HG02623 (cell line): ENCODE data around the gene OSBPL9.
A peak's percentile ranks its signal among the peaks of the same experiment; 100 is the strongest.
"Not testable (repeated sequence)": the region's sequence is repeated elsewhere in the genome, so short reads cannot be mapped to it uniquely, and the experiment has no call there.

Experiments
- ATAC-seq: cut with Tn5 transposase; IDR thresholded peaks from one replicate; pipeline ENCODE4 v1.9.1; 2021; ENCODE audit warnings: moderate library complexity; ENCODE audit not compliant: unreplicated experiment

The OSBPL9 gene

GRCh38 chr1:51705035-51705434 lies 88.1 kb downstream of the OSBPL9 start:
- ATAC-seq = no peak

- no peak for ATAC-seq
Observed at GRCh38 chr1:51708911-51709760, 92.2 kb downstream of the OSBPL9 start.

DNA sequence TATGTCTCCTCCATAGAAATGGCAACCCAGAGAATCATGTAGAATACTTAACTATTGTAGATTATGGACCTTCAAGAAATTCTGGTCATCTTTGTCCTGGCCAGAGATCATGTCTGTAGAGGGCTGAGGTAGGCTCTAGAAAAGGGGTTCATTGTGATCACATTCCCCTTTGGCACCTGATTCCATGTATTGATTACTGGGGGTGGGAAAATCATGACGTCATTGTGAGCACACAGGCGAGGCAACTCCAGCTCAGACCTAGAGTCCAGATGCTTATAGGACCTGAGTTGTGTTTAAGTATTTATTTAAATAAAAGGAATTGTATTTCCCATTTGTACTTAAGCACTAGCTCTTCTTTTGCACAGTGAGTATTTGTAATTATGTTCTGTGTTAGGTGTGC lies 93.1 kb downstream of the OSBPL9 start:
- no peak for ATAC-seq

- no peak for ATAC-seq
Observed at GRCh38 chr1:51712590-51712989, 95.7 kb downstream of the OSBPL9 start.

DNA sequence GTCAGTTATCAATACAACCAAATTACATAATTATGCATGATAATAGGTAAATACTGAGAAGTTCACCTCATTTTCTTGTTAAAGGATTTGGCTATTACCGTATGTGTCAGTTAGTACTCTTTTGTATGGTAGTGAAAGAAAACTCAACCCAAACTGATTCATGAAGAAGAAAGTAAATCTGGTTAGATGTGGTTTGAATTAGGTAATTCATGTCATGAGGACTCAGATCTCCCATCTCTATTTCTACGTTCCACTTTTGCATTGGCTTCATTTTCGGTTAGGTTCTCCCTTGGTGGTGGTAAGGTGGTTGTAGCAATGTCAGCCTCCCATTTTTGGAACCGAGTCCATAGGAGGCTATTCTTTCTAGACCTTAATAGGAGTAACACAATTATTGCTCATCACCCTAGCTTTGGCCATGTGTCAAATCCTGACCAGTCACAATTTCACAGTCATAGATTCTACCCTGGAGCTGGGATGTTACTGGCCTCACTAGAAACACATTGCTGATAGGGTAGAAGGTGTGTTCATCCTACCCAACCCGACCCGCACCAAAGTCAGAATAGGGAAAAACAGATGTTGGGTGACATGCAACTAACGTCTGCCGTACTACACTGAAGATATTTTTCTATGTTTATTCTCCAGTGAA lies 97.6 kb downstream of the OSBPL9 start:
- no peak for ATAC-seq

DNA sequence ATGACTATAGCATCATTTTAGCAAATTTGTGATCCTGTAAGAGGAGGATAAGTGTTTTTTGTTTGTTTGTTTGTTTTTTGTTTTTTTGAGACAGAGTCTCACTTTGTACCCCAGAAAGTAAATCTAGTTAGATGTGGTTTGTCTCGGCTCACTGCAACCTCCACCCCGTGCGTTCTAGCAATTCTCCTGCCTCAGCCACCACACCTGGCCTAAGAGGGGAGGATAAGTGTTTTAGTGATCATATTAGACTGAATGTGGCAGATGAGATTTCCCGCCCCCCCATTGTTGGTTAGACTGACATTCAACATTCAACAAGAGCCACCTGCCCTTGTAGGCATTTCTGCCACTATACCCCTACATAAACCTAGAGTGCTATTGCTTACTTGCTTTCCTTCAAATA lies 98.5 kb downstream of the OSBPL9 start:
- no peak for ATAC-seq

DNA sequence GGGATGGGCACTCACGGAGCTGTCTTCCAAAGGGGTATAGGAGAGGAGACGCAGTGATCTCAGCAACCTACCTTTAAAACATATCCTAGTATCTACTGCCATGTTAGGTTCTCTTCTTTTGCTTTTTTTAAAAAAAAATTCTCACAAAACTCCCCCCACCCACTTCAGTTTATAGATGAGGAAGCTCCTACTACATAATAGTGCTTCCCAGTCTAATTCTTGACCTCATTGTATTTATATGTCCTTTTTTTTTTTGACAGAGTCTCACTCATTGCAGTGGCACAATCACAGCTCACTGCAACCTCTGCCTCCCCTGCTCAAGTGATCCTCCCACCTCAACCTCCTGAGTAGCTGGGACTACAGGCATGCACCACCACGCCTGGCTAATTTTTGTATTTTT lies 99.9 kb downstream of the OSBPL9 start:
- ATAC-seq = no peak

DNA sequence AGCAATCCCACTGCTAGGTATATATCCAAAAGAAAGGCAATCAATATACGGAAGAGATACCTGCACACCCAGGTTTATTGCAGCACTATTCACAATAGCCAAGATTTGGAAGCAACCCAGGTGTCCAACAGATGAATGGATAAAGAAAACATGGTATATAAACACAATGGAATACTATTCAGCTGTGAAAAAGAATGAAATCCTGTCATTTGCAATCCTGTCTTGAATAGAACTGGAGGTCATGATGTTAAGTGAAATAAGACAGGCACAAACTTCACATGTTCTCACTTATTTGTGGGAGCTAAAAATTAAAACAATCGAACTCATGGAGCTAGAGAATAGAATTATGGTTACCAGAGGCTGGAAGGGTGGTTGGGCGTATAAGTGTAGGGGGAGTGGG lies 101.0 kb downstream of the OSBPL9 start:
- no peak for ATAC-seq

DNA sequence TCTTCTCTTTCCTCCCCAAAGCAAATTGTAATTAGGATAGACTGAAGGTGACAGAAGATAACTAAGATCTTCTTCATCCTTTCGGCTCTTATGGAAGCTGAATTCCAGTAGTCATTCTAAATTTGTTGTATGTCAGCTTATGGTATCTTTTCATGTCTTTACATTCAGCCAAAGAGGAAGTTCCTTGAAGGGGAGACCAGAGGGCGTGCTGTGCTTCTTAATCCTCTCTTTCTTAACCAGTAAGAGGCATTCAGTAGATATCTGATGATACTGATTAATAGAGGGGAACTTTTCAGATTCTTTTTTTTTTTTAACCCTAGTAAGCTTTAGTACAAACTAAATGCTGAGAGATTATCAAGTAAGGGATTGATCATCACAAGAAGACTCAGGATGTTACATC lies 102.3 kb downstream of the OSBPL9 start:
- no peak for ATAC-seq

GRCh38 chr1:51724797-51725196 lies 107.9 kb downstream of the OSBPL9 start:
- ATAC-seq = no peak

GRCh38 chr1:51726051-51726450 lies 109.2 kb downstream of the OSBPL9 start:
- ATAC-seq = no peak

- ATAC-seq = no peak
Observed at GRCh38 chr1:51726544-51727225, 109.8 kb downstream of the OSBPL9 start.

GRCh38 chr1:51727366-51727765 lies 110.5 kb downstream of the OSBPL9 start:
- no peak for ATAC-seq

- no peak for ATAC-seq
Observed at GRCh38 chr1:51728611-51729155, 111.8 kb downstream of the OSBPL9 start.

GRCh38 chr1:51729156-51729823 lies 112.4 kb downstream of the OSBPL9 start:
- ATAC-seq = peak; percentile 90

- ATAC-seq = peak; percentile 20
Observed at GRCh38 chr1:51729824-51730301, 113.0 kb downstream of the OSBPL9 start.

- no peak for ATAC-seq
Observed at GRCh38 chr1:51731998-51732397, 115.1 kb downstream of the OSBPL9 start.

DNA sequence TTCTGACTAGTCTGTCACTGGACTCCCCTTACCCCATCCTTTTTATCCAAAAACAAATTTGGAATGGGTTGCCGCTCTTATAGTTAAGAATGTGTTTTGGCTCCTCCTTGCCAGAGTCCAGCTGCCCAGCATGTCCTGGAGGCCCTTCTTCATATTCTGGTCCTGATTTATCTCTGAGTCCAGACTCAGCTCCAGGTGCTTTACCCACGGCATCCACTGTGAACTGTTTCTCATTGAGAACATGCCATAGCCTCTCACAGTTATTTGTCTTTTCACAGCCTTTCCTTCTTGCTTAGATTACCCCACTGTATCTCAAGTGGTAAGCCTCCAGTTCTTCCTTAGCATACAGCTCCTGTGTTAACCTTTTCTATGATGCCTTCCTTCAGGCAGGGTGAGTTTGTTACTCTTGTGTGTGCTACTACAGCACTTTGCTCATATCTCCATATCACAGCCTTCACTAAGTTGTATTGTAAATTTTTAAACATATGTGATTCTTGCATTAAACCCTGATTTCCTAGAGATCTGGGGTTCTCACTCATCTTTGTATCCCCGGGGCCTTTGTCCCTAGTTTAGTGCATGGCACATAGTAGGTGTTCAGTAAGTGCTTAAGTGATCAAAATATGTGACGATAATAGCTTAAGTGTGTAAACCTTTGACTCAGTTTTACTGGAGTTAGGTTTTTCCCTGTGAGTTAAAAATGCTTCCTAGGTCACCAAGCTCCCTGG lies 116.0 kb downstream of the OSBPL9 start:
- ATAC-seq = no peak

GRCh38 chr1:51733426-51733774 lies 116.5 kb downstream of the OSBPL9 start:
- not testable (repeated sequence) for ATAC-seq

DNA sequence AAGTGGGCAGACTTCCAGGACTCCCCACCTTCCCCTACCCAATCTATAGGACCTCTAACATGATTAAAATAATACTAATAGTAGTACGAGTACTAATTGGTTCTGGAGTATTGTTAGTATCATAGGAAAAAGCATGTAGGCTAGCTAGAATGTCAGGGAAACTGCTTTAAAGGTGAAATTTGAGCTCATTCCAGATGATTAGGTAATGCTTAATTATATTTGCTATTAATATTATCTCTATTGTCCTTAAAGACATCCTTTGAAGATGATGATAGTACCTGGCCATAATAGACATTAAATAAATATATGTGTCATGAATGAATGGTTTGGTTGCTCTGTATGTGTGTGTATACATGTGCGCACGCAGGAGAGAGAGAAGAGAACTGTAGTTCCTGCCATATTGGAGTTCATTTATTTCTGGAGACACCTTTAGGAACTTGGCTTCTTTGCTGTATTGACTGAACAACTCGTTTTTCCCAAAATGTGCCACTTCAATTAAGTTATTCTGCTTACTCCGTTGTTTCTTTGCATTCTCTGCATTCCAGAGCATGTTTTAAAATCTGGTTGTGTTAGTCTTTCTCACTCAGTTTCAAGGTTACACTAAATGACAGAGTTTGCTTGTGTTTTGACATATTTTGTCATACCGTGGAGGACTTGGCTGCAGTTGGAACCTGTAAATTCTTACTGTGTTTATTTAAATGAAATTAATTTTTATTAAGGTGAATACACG lies 117.1 kb downstream of the OSBPL9 start:
- no peak for ATAC-seq
